Measurements from ENCODE around the gene SPATA19.

The SPATA19 gene

DNA sequence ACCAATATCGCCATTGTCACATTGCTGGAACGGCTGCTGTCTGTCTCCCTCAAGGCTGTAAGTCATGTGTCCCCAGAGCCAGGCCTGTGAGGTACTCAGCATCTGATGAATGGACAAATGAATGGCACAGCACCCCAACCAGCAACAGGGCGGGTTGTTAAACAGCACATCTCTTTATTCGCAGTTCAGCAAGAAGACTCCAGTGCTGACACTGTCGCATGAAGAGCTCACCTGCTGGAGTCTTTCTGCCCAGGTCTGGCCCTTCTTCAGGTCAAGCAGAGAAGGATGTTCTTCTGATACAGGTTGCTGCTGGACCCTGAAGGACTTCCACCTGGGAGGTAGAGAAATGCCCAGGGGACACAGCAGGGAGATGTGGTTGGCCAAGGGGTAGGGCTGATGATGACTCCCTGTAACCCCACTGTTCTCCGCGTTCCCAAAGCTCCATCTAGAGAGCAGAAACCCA is 4.8 kb downstream of the SPATA19 start:
- Histone ChIP-seq H3K36me3 (ENCODE audit: control insufficient read depth, insufficient read depth, low read length) (no peaks in the 10 kb centered on the region), H3K27me3 (ENCODE audit: control insufficient read depth, insufficient read depth, low read length) (no peaks in the 10 kb centered on the region), H3K4me1 (ENCODE audit: control insufficient read depth, insufficient read depth, low read length) (peaks cover 2% of the 10 kb centered on the region; the same call in 1 of the 2 replicates), H3K27ac (ENCODE audit: low read length) (no peak overlapping the region), H3K9me3 (ENCODE audit: control insufficient read depth, insufficient read depth, low read length) (no peaks in the 10 kb centered on the region), H3K4me3 (ENCODE audit: low read length) (no peak overlapping the region)
- WGBS (ENCODE audit: insufficient coverage, insufficient read length), result no CpG with 5 or more reads among the region's 7 CpGs
- no peak for DNase-seq (ENCODE audit: low read depth, low spot score)

DNA sequence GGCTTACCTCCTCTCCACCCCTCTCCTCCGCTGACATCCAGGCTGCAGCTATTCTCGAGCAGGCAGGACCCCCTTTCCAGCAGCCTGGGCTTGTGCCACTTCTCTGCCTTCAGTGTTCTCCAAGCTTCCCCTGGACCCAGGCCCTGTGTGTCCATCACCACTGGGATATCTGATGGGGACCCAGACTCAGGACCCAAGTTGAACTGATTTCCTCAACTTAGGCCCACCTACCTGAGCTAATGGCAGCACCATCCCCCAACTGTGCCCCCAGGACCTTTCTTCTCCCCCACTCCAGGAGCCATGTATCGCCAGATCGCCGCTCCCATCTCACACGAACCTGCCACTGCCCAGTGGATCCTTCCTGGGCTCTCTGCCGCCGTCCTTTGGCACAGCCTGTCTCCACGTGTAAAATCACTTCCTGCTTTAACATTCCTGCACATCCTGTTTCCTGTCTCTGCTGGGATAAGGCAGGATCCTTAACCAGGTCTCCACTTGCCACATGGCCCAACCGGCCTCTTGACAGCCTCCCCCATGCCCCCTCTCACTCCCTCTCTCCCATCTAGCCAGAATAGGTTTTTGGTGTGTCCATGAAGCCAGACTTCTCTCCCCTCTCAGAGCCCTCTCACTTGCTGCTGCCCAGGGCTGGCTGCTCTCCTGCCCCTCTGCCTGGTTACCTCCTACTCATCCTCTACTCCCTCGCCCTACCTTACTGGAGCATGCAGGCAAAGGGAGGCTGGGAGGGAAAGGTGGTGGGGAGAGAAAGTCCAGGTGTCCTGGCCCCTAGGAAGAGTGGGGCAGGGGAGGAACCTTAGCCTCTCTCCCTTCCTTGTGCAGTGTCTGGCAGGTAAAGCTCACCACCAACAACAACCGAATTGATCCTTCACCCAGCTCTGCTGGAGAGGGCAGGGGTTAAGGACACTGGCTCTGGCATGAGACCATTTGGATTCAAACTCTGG is 9.4 kb downstream of the SPATA19 start:
- no CpG with 5 or more reads among the region's 12 CpGs for WGBS (ENCODE audit: insufficient coverage, insufficient read length)
- no peak overlapping the region for H3K4me3 ChIP-seq (ENCODE audit: low read length)
- H3K9me3 ChIP-seq (ENCODE audit: control insufficient read depth, insufficient read depth, low read length), result no peaks in the 10 kb centered on the region
- DNase-seq (ENCODE audit: low read depth, low spot score), result no peak
- H3K27ac ChIP-seq (ENCODE audit: low read length), result no peak overlapping the region
- no peaks in the 10 kb centered on the region for H3K4me1 ChIP-seq (ENCODE audit: control insufficient read depth, insufficient read depth, low read length)
- no peaks in the 10 kb centered on the region for H3K27me3 ChIP-seq (ENCODE audit: control insufficient read depth, insufficient read depth, low read length)
- no peaks in the 10 kb centered on the region for H3K36me3 ChIP-seq (ENCODE audit: control insufficient read depth, insufficient read depth, low read length)

DNA sequence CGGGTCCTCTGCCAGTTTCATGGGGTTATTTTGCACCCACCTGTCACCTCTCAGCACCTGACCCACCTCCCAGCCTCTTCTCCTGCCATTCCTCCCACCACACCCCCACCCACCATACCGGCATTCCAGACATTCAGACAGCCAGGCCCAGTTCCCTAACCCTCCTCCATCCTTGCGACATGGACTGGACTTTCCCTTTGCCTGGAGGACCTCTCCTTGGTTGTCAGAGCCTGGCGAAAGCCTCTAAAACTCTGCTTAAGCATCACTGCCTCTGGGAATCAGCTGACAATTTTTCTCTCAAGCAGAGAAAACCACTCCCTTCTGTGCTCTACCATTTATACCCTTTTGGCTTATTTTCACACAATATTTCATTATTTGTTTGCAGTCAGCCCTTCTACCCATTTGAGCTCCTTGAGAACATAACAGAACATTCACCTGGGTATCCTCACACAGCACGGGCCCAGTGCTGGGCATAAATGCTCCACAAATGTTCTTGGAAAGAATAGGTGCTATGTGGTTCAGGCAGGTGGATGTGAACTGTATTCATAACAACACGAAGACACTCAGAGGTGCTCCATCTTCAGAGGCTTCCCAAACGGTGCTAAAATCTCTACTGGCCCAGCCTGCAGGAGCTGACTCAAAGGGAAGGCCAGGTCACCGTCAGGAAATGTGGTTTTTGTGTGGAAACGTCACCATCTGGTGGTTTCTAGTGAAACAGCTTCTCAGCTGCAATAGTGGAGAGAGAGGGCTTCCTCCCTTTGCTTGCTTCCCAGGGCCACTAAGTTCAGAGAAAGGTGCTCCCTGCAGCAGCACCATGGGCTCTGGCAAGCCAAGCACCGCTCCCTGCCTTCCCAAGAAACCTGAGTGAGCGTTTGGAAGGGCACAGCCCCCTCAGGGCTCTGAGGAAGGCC is 10.4 kb downstream of the SPATA19 start:
- H3K36me3 ChIP-seq (ENCODE audit: control insufficient read depth, insufficient read depth, low read length), result no peaks in the 10 kb centered on the region
- peak; percentile 54 for DNase-seq (ENCODE audit: low read depth, low spot score)
- no peak overlapping the region for H3K4me3 ChIP-seq (ENCODE audit: low read length)
- no peaks in the 10 kb centered on the region for H3K9me3 ChIP-seq (ENCODE audit: control insufficient read depth, insufficient read depth, low read length)
- H3K27ac ChIP-seq (ENCODE audit: low read length), result no peak overlapping the region
- no peaks in the 10 kb centered on the region for H3K27me3 ChIP-seq (ENCODE audit: control insufficient read depth, insufficient read depth, low read length)
- H3K4me1 ChIP-seq (ENCODE audit: control insufficient read depth, insufficient read depth, low read length), result no peaks in the 10 kb centered on the region
- no CpG with 5 or more reads among the region's 11 CpGs for WGBS (ENCODE audit: insufficient coverage, insufficient read length)

DNA sequence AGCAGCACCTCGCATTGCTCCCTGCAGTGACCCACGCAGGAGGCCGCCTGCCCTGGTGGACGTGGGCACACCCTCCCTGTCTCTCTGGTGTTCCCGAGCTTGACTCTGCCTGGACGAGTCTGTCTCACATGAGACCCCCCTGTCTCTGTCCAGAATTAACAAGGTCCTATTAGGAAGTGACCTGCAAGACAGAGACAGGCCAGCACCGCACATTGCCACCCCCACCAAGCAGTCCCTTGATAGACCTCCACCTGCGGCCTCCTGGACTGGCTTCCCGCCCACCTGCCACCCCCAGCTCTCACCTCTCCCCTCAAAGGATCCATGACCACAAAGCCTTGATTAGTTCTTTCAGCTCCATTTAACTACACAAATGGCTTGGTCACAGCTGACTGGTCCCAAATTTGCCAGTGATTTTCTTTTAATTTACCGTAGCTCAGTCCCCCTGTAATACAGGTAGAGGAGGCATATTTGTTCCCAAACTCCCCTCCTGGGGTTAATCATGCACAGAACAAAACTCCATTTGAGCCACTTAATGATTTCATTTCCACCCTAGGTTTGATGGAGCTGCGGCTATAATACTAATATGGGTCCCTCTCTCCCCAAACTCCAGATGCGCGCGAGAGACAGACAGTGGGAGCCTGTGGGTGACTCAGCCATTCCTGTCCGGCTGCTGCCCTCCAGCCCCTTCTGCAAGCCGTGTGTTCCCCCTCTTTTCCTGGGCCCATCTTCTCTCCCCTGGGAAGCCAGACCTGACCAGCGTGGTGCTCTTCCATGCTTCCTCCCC is 11.2 kb downstream of the SPATA19 start:
- no CpG with 5 or more reads among the region's 17 CpGs for WGBS (ENCODE audit: insufficient coverage, insufficient read length)
- no peak overlapping the region for H3K27ac ChIP-seq (ENCODE audit: low read length)
- no peaks in the 10 kb centered on the region for H3K9me3 ChIP-seq (ENCODE audit: control insufficient read depth, insufficient read depth, low read length)
- H3K4me3 ChIP-seq (ENCODE audit: low read length), result no peak overlapping the region
- DNase-seq (ENCODE audit: low read depth, low spot score), result no peak
- no peaks in the 10 kb centered on the region for H3K27me3 ChIP-seq (ENCODE audit: control insufficient read depth, insufficient read depth, low read length)
- no peaks in the 10 kb centered on the region for H3K4me1 ChIP-seq (ENCODE audit: control insufficient read depth, insufficient read depth, low read length)
- no peaks in the 10 kb centered on the region for H3K36me3 ChIP-seq (ENCODE audit: control insufficient read depth, insufficient read depth, low read length)

DNA sequence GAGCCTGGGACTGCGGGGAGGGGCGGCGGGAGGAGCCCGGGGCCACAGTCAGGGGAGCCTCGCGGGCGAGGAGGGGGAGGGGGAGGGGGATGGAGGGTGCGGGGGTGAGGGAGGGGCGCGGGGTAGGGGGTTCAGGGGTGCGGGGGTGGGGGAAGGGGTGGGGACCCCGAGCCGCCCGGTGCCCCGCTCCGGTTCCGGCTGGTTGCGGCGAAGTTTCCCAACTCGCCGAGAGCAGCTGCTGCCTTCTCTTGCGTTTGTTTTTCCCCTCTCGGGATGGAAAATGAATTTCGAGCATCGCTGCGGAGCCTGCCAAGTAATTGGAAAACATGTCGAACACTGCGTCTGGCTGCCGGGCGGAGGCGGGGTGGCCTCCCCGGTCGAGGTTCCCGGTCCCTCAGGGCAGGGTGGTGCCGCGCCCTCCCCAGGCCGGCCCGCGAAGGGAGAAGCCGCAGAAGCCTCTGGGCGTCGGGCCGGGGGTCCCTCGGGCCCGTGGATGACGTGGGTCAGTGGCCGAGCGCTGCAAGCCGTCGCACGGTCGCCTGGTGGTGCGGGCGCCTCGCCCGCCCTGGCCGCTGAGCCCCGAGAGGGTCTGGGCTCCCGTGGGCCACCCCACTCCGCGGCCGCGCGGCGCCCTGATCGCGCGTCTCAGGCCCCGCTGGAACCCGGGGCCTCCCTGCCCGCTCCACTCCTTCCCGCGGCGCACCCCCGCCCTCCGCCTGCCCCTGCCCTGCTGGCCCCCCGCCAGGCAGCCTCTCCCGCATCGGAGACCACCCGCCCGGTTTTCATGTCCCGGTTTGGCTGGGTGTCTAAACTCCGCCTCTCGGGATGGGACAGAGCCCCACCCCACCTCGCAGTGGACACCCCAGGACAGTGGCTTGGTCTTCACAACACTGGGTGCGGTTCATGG is 12.1 kb downstream of the SPATA19 start:
- H3K4me3 ChIP-seq (ENCODE audit: low read length), result no peak overlapping the region
- H3K9me3 ChIP-seq (ENCODE audit: control insufficient read depth, insufficient read depth, low read length), result no peaks in the 10 kb centered on the region
- no peak overlapping the region for H3K27ac ChIP-seq (ENCODE audit: low read length)
- no CpG with 5 or more reads among the region's 86 CpGs for WGBS (ENCODE audit: insufficient coverage, insufficient read length)
- H3K4me1 ChIP-seq (ENCODE audit: control insufficient read depth, insufficient read depth, low read length), result no peaks in the 10 kb centered on the region
- H3K36me3 ChIP-seq (ENCODE audit: control insufficient read depth, insufficient read depth, low read length), result no peaks in the 10 kb centered on the region
- no peaks in the 10 kb centered on the region for H3K27me3 ChIP-seq (ENCODE audit: control insufficient read depth, insufficient read depth, low read length)
- DNase-seq (ENCODE audit: low read depth, low spot score), result no peak

DNA sequence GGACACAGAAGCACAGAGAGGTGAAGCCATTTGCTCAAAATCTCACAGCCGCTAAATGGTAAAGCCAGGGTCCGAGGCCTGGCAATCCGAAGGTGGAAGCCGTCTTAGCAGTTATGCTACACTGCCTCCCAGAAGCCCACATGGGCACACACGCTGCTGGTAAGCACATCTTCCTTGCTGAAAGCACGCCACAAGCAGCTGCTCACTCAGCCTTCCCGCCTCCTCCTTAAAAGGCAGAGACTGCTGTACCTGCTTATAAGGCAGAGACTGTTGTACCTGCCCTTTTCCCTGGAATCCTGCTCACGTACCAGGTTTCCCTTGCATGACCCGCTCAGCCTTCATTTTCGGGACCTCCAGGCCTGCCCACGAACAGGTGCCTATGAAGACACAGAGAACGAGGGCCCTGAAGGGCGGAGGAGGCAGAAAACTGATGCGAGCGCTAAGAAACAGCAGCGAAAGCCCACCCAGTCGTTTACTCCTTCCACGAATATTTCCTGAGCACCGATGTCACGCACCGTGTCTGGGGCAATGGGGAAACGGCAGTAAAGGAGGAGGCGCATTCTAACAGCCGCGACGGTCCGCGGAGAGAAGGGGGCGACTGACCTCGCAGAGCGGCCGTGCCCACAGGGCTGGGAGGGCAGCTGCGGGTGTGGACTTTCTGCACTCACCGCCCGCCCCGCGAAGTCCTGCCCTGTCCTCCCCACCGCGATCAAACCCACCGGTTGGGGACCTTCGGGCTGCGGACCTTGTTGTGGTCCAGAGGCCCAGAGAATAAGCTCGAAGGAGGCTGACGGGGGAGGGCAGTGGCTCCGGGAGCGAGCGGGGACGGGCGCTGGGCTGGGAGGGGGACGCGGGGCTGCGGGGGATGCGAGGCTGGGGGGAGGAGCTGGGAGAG is 13.0 kb downstream of the SPATA19 start:
- Histone ChIP-seq H3K4me3 (ENCODE audit: low read length) (no peak overlapping the region), H3K27me3 (ENCODE audit: control insufficient read depth, insufficient read depth, low read length) (no peaks in the 10 kb centered on the region), H3K4me1 (ENCODE audit: control insufficient read depth, insufficient read depth, low read length) (no peaks in the 10 kb centered on the region), H3K27ac (ENCODE audit: low read length) (no peak overlapping the region), H3K9me3 (ENCODE audit: control insufficient read depth, insufficient read depth, low read length) (no peaks in the 10 kb centered on the region), H3K36me3 (ENCODE audit: control insufficient read depth, insufficient read depth, low read length) (no peaks in the 10 kb centered on the region)
- no peak for DNase-seq (ENCODE audit: low read depth, low spot score)
- WGBS (ENCODE audit: insufficient coverage, insufficient read length), result no CpG with 5 or more reads among the region's 53 CpGs

DNA sequence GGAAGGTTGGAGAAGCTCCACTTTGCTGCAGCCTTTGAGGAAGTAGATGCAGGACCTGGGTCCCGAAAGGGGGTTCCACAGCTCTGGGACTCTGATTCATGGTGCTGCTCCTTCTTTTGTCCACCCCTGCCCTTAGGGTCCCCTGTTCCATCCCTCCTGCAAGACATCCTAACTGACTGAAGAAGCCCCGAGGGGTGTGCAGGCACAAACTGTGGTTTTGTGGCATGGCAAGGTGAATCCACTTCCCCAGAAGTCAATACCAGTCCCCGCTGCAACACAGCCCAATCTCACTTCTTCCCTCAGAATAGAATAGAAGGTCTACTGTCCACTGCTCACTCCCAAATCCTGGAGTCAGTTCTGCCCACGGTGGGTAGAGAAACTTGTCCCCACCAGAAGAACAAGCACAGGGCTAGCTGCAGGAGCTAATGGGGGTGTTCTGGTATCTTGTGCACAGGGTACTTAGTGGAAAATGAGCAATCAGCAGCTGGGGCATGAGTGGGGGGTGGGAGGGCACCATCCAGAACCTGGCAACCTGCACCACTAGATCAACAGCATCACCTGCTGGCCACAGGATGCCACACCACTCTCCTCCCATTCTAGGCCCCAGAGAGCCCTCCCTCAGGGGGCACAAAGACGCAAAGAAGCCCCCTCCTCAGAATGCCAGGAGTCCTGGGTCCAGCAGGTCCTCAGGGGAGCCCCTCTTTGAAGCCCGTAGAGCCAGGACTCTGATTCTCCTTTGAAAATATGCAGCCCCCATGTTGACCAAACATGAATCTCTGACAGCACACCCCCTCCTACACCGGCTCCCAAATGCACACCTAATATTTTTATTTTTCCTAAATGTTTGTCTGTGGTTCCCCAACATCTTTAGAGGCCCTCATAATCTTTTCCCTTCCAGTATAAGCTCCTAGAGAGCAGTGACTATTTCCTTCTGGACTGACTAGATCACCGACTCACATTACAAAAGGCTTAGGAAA is 14.1 kb downstream of the SPATA19 start:
- Histone ChIP-seq H3K4me3 (ENCODE audit: low read length) (no peak overlapping the region), H3K4me1 (ENCODE audit: control insufficient read depth, insufficient read depth, low read length) (no peaks in the 10 kb centered on the region), H3K27me3 (ENCODE audit: control insufficient read depth, insufficient read depth, low read length) (no peaks in the 10 kb centered on the region), H3K9me3 (ENCODE audit: control insufficient read depth, insufficient read depth, low read length) (no peaks in the 10 kb centered on the region), H3K27ac (ENCODE audit: low read length) (no peak overlapping the region), H3K36me3 (ENCODE audit: control insufficient read depth, insufficient read depth, low read length) (no peaks in the 10 kb centered on the region)
- no CpG with 5 or more reads among the region's 8 CpGs for WGBS (ENCODE audit: insufficient coverage, insufficient read length)
- no peak for DNase-seq (ENCODE audit: low read depth, low spot score)

DNA sequence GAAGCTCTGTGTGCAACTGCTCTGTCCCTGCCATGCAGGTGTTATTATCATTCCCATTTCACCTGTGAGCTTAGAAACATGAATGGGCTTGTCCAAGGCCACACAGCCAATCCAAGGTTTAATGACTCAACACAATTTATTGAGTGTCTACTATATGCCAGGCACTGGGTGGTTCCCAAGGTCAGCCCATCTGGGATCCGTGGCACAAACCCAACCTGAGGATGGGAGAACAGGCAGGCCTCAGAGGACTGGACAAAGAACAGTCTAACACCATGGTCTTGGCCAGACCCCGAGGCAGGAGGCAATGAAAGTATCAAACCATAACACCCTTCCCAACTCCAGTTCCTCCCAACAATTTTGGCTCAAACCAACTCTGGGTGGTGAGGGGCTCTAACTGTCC is 15.7 kb downstream of the SPATA19 start:
- H3K36me3 ChIP-seq (ENCODE audit: control insufficient read depth, insufficient read depth, low read length), result no peaks in the 10 kb centered on the region
- H3K27me3 ChIP-seq (ENCODE audit: control insufficient read depth, insufficient read depth, low read length), result no peaks in the 10 kb centered on the region
- no peak overlapping the region for H3K27ac ChIP-seq (ENCODE audit: low read length)
- no peaks in the 10 kb centered on the region for H3K9me3 ChIP-seq (ENCODE audit: control insufficient read depth, insufficient read depth, low read length)
- no peak for DNase-seq (ENCODE audit: low read depth, low spot score)
- H3K4me1 ChIP-seq (ENCODE audit: control insufficient read depth, insufficient read depth, low read length), result no peaks in the 10 kb centered on the region
- H3K4me3 ChIP-seq (ENCODE audit: low read length), result no peak overlapping the region
- WGBS (ENCODE audit: insufficient coverage, insufficient read length), result no CpG with 5 or more reads among the region's 2 CpGs
